ENCODE measurements around the gene IRF2.
A peak's percentile ranks its signal among the peaks of the same experiment; 100 is the strongest.

The IRF2 gene

GRCh38 chr4:184453365-184454160, 20.8 kb downstream of the IRF2 start:
- H3K36me3 Mint-ChIP-seq (ENCODE audit: insufficient read depth) = peaks cover 8% of the 10 kb centered on the region
- peak in 2 of 3 experiments; percentile 18 to 38 for DNase-seq
- peak overlapping the region; percentile 60 for H3K4me3 Mint-ChIP-seq
- no peaks in the 10 kb centered on the region for H3K9me3 Mint-ChIP-seq
- peak overlapping the region; percentile 80 to 84 for H3K27ac Mint-ChIP-seq
- peak; percentile 96 for ATAC-seq (replicated peaks)
- no peaks in the 10 kb centered on the region for H3K27me3 Mint-ChIP-seq
- peaks cover 69 to 74% of the 10 kb centered on the region in 2 donors for H3K4me1 Mint-ChIP-seq (ENCODE audit: low read depth in 2 of 2)

- no peak for ATAC-seq (replicated peaks)
- Mint-ChIP-seq H3K36me3 (ENCODE audit: insufficient read depth) (peaks cover 14% of the 10 kb centered on the region), H3K27me3 (no peaks in the 10 kb centered on the region), H3K27ac (peak overlapping the region in 1 of 2 donors; percentile 91), H3K4me3 (no peak overlapping the region), H3K4me1 (ENCODE audit: low read depth in 2 of 2) (peaks cover 67 to 74% of the 10 kb centered on the region in 2 donors), H3K9me3 (no peaks in the 10 kb centered on the region)
- no peak for DNase-seq
Observed at GRCh38 chr4:184452740-184453139, 21.6 kb downstream of the IRF2 start.

DNA sequence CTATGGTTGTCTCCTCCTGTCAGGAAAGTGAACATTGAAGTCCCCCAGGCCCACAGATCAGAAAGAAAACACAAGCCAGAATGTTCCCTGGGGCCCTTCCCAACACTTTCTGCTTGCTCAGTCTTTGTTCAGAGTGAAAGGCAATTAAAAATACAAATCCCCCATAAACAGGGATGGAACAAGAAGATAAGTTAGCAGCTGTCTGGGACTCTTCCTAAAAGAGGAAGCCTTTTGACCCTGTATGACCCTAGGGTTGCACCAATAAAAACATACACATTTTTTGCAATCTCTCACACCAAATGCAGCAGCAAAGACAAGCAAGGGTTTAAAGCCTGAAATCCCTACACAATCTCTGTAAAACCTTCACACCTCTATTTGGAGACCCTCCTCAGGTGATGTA, 22.6 kb downstream of the IRF2 start:
- Mint-ChIP-seq H3K4me3 (no peak overlapping the region), H3K36me3 (ENCODE audit: insufficient read depth) (peaks cover 16% of the 10 kb centered on the region), H3K27ac (peak overlapping the region; percentile 68 to 91), H3K4me1 (ENCODE audit: low read depth in 2 of 2) (peaks cover 66 to 77% of the 10 kb centered on the region in 2 donors), H3K27me3 (no peaks in the 10 kb centered on the region), H3K9me3 (no peaks in the 10 kb centered on the region)
- ATAC-seq (replicated peaks) (no peak), DNase-seq (no peak)

GRCh38 chr4:184450743-184451535, 23.4 kb downstream of the IRF2 start:
- ATAC-seq (replicated peaks) = no peak

DNA sequence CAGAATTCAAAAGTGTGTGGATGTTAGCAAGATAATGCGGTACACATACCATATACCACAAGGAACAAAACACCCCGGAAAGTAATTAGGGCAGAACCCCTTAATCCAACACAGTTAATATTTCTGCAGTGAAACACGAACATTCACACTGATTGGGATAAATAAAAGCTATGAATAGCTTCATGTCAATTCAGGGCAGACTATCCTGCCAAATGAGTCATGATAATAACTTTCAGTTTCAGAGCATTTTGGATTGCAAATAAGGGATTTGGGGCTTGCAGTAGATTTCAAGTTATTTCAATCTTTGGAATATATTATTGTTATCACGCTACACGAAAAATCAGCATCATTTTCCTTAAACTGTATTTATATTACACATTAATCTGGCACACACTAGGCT, 24.3 kb downstream of the IRF2 start:
- H3K4me1 Mint-ChIP-seq (ENCODE audit: low read depth in 2 of 2) = peaks cover 69 to 75% of the 10 kb centered on the region in 2 donors
- H3K9me3 Mint-ChIP-seq = no peaks in the 10 kb centered on the region
- no peak overlapping the region for H3K4me3 Mint-ChIP-seq
- no peaks in the 10 kb centered on the region for H3K27me3 Mint-ChIP-seq
- DNase-seq = no peak
- ATAC-seq (replicated peaks) = no peak
- peaks cover 17% of the 10 kb centered on the region for H3K36me3 Mint-ChIP-seq (ENCODE audit: insufficient read depth)
- peak overlapping the region; percentile 96 to 97 for H3K27ac Mint-ChIP-seq

More at GRCh38 chr4:184450743-184451535, 23.4 kb downstream of the IRF2 start:
- H3K27me3 Mint-ChIP-seq = no peaks in the 10 kb centered on the region
- peaks cover 13% of the 10 kb centered on the region for H3K36me3 Mint-ChIP-seq (ENCODE audit: insufficient read depth)
- no peak for DNase-seq
- H3K9me3 Mint-ChIP-seq = no peaks in the 10 kb centered on the region
- H3K4me1 Mint-ChIP-seq (ENCODE audit: low read depth in 2 of 2) = peaks cover 69 to 79% of the 10 kb centered on the region in 2 donors
- peak overlapping the region in 1 of 2 donors; percentile 68 for H3K27ac Mint-ChIP-seq
- H3K4me3 Mint-ChIP-seq = no peak overlapping the region

DNA sequence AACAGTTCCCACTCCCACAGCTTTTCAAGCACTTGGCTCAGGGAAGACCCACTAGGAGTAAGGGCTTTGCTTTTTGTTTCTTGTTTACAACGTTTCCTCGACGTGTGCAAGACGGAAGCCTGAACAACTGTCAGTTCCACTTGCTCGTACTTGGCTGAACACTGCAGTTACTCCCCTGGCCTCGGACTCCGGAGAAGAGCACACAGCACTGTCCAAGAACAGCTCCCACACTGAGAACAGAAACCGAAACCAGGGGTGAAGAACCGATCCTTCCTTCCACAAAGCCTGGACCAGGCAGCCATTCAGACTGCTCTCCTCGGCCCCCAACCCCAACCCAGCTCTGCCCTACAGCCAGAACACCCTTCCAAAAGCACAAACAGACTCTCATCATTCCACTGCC, 25.5 kb downstream of the IRF2 start:
- H3K4me1 Mint-ChIP-seq (ENCODE audit: low read depth in 2 of 2) = peaks cover 71 to 80% of the 10 kb centered on the region in 2 donors
- H3K27ac Mint-ChIP-seq = peak overlapping the region; percentile 96 to 97
- H3K36me3 Mint-ChIP-seq (ENCODE audit: insufficient read depth) = peaks cover 19% of the 10 kb centered on the region
- H3K27me3 Mint-ChIP-seq = no peaks in the 10 kb centered on the region
- DNase-seq = peak in 1 of 3 experiments; percentile 8
- no peaks in the 10 kb centered on the region for H3K9me3 Mint-ChIP-seq
- ATAC-seq (replicated peaks) = peak; percentile 20
- H3K4me3 Mint-ChIP-seq = peak overlapping the region; percentile 84 to 86

DNA sequence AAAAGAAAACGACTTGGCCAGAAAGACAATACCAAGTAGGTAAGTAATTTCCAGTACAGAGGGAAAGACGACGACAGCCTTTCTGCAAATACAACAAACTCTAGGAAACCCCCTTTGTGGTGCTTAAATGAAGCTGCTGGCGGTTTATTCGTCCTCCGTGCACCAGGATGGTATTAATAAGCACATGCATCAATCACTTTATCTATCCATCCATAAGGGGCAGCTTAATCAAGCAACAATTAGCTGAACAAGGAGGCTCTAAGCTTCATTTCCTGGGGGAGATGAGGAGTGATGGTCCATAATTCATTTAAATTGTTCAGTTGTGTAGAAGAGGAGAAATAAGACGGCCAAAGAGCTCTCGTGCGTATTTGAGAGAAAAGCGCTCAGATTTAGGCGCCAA, 26.2 kb downstream of the IRF2 start:
- H3K27me3 Mint-ChIP-seq = no peaks in the 10 kb centered on the region
- ATAC-seq (replicated peaks) = peak; percentile 31
- H3K4me1 Mint-ChIP-seq (ENCODE audit: low read depth in 2 of 2) = peaks cover 74 to 81% of the 10 kb centered on the region in 2 donors
- peaks cover 19% of the 10 kb centered on the region for H3K36me3 Mint-ChIP-seq (ENCODE audit: insufficient read depth)
- H3K4me3 Mint-ChIP-seq = peak overlapping the region; percentile 84 to 86
- no peak for DNase-seq
- H3K27ac Mint-ChIP-seq = peak overlapping the region; percentile 96 to 97
- no peaks in the 10 kb centered on the region for H3K9me3 Mint-ChIP-seq

- peak overlapping the region; percentile 84 to 86 for H3K4me3 Mint-ChIP-seq
- peaks cover 19% of the 10 kb centered on the region for H3K36me3 Mint-ChIP-seq (ENCODE audit: insufficient read depth)
Observed at GRCh38 chr4:184447664-184448063, 26.7 kb downstream of the IRF2 start.

GRCh38 chr4:184446132-184446658, 28.2 kb downstream of the IRF2 start:
- DNase-seq = no peak
- no peaks in the 10 kb centered on the region for H3K9me3 Mint-ChIP-seq
- H3K27ac Mint-ChIP-seq = peak overlapping the region; percentile 83 to 88
- peaks cover 77 to 88% of the 10 kb centered on the region in 2 donors for H3K4me1 Mint-ChIP-seq (ENCODE audit: low read depth in 2 of 2)
- H3K27me3 Mint-ChIP-seq = no peaks in the 10 kb centered on the region
- peak overlapping the region; percentile 35 to 57 for H3K4me3 Mint-ChIP-seq
- H3K36me3 Mint-ChIP-seq (ENCODE audit: insufficient read depth) = peaks cover 22% of the 10 kb centered on the region
- no peak for ATAC-seq (replicated peaks)

More at GRCh38 chr4:184447664-184448063, 26.7 kb downstream of the IRF2 start:
- Mint-ChIP-seq H3K27ac (peak overlapping the region; percentile 96 to 97), H3K9me3 (no peaks in the 10 kb centered on the region), H3K4me1 (ENCODE audit: low read depth in 2 of 2) (peaks cover 75 to 82% of the 10 kb centered on the region in 2 donors), H3K27me3 (no peaks in the 10 kb centered on the region)
- ATAC-seq (replicated peaks) (no peak), DNase-seq (no peak)

GRCh38 chr4:184444953-184445309, 29.4 kb downstream of the IRF2 start:
- ATAC-seq (replicated peaks) (peak; percentile 86), DNase-seq (peak; percentile 11 to 37 (median 26))
- peaks cover 84 to 93% of the 10 kb centered on the region in 2 donors for H3K4me1 Mint-ChIP-seq (ENCODE audit: low read depth in 2 of 2)
- H3K27ac Mint-ChIP-seq = peak overlapping the region; percentile 83 to 88
- no peaks in the 10 kb centered on the region for H3K27me3 Mint-ChIP-seq
- peak overlapping the region; percentile 24 to 62 for H3K4me3 Mint-ChIP-seq
- H3K36me3 Mint-ChIP-seq (ENCODE audit: insufficient read depth) = peaks cover 29% of the 10 kb centered on the region
- H3K9me3 Mint-ChIP-seq = no peaks in the 10 kb centered on the region

GRCh38 chr4:184444215-184444952, 30.0 kb downstream of the IRF2 start:
- H3K27ac Mint-ChIP-seq = peak overlapping the region; percentile 83 to 88
- H3K36me3 Mint-ChIP-seq (ENCODE audit: insufficient read depth) = peaks cover 32% of the 10 kb centered on the region
- peaks cover 80 to 88% of the 10 kb centered on the region in 2 donors for H3K4me1 Mint-ChIP-seq (ENCODE audit: low read depth in 2 of 2)
- no peaks in the 10 kb centered on the region for H3K9me3 Mint-ChIP-seq
- no peaks in the 10 kb centered on the region for H3K27me3 Mint-ChIP-seq
- peak overlapping the region; percentile 24 to 62 for H3K4me3 Mint-ChIP-seq
- DNase-seq = no peak
- no peak for ATAC-seq (replicated peaks)

DNA sequence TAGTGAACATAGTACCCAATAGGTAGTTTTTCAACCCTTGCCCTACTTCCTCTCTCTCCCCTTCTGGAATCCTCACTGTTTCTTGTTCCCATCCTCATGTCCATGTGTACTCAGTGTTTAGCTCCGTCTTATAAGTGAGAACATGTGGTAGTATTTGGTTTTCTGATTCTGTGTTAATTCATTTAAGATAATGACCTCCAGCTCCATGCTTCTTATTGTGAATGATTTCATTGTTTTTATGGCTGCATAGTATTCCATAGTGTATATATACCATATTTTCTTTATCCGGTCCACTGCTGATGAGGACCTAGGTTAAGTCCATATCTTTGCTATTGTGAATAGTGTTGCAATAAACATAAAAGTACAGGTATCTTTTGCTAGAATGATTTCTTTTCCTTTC, 31.0 kb downstream of the IRF2 start:
- DNase-seq (no peak), ATAC-seq (replicated peaks) (no peak)
- Mint-ChIP-seq H3K9me3 (no peaks in the 10 kb centered on the region), H3K27me3 (no peaks in the 10 kb centered on the region), H3K36me3 (ENCODE audit: insufficient read depth) (peaks cover 26% of the 10 kb centered on the region), H3K4me3 (no peak overlapping the region), H3K27ac (peak overlapping the region in 1 of 2 donors; percentile 2), H3K4me1 (ENCODE audit: low read depth in 2 of 2) (peaks cover 76 to 84% of the 10 kb centered on the region in 2 donors)

DNA sequence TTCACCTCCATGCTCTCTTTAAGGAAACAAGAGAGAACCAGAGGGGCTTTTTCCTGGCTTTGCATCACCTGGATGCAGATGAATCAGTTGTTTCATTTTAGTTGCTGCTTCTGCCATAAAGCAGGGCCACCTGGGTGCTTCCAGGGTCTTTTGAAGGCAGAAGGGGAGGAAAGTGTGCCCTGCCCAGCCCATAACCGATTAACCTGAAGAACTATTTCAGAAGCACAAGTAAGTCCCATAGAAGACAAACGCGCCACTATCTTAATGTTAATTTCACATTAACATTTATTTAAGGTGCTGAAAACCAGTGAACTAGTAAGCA, 32.1 kb downstream of the IRF2 start:
- Mint-ChIP-seq H3K27me3 (no peaks in the 10 kb centered on the region), H3K27ac (peak overlapping the region; percentile 88 to 90), H3K4me1 (ENCODE audit: low read depth in 2 of 2) (peaks cover 74 to 84% of the 10 kb centered on the region in 2 donors), H3K4me3 (peak overlapping the region; percentile 6 to 19), H3K9me3 (no peaks in the 10 kb centered on the region), H3K36me3 (ENCODE audit: insufficient read depth) (peaks cover 21% of the 10 kb centered on the region)
- DNase-seq (no peak), ATAC-seq (replicated peaks) (no peak)
